IPS-18a (cell line): ENCODE results near the gene RHBDD2.
A peak's percentile ranks its signal among the peaks of the same experiment; 100 is the strongest.
"Not testable (repeated sequence)": the region's sequence is repeated elsewhere in the genome, so short reads cannot be mapped to it uniquely, and the experiment has no call there.

ENCODE experiments used
- H3K27ac ChIP-seq: one replicate; pipeline ENCODE4 v1.5.1; 2013; ENCODE audit warnings: low read length
- H3K27me3 ChIP-seq: one replicate; pipeline ENCODE4 v1.6.1; 2013; ENCODE audit warnings: mild to moderate bottlenecking, low read length; ENCODE audit not compliant: control insufficient read depth, insufficient read depth
- H3K36me3 ChIP-seq: one replicate; pipeline ENCODE4 v1.6.1; 2013; ENCODE audit warnings: low read depth, low read length; ENCODE audit not compliant: control insufficient read depth
- H3K4me1 ChIP-seq: one replicate; pipeline ENCODE4 v1.6.1; 2013; ENCODE audit warnings: low read depth, low read length; ENCODE audit not compliant: control insufficient read depth
- H3K4me3 ChIP-seq: one replicate; pipeline ENCODE4 v1.5.1; 2013; ENCODE audit warnings: low read length
- H3K9ac ChIP-seq: one replicate; pipeline ENCODE4 v1.6.1; 2013; ENCODE audit warnings: mild to moderate bottlenecking, low read length, moderate library complexity
- H3K9me3 ChIP-seq: one replicate; pipeline ENCODE4 v1.6.1; 2013; ENCODE audit warnings: low read depth, low read length; ENCODE audit not compliant: control insufficient read depth

The RHBDD2 gene

GRCh38 chr7:75892634-75893272 lies 13.9 kb downstream of the RHBDD2 start:
- Histone ChIP-seq H3K27me3 (no peaks in the 10 kb centered on the region), H3K27ac (no peak overlapping the region), H3K9me3 (no peaks in the 10 kb centered on the region), H3K36me3 (peaks cover 4% of the 10 kb centered on the region), H3K4me1 (no peaks in the 10 kb centered on the region), H3K4me3 (no peak overlapping the region), H3K9ac (no peak overlapping the region)

DNA sequence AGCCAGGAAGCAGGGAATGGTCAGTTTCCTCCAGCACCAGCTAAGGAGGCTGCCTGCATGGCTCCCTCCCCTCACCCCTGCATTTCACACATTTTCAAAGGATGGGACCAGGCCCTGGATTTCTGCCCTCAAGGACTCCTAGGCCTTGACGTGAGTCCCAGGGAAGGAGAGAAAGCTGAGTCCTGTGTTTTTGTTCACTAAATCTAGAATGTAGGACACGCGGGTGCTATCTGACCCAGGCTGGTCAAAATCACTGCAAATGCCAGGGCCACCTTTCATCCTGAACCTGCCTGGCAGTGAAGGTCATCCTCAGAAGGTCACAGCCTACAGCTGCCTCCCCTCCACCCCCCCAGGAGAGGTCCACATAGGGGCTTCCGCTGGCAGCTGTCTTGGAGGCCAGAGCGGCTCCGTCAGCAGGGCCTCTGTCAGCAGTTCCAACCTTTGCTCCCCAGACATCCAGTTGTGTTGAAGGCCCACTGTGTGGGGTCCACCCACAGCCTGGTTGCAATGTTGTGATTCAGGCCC lies 18.0 kb downstream of the RHBDD2 start:
- H3K9ac ChIP-seq = no peak overlapping the region
- no peaks in the 10 kb centered on the region for H3K9me3 ChIP-seq
- H3K36me3 ChIP-seq = no peaks in the 10 kb centered on the region
- H3K27ac ChIP-seq = no peak overlapping the region
- no peaks in the 10 kb centered on the region for H3K27me3 ChIP-seq
- H3K4me3 ChIP-seq = no peak overlapping the region
- no peaks in the 10 kb centered on the region for H3K4me1 ChIP-seq

DNA sequence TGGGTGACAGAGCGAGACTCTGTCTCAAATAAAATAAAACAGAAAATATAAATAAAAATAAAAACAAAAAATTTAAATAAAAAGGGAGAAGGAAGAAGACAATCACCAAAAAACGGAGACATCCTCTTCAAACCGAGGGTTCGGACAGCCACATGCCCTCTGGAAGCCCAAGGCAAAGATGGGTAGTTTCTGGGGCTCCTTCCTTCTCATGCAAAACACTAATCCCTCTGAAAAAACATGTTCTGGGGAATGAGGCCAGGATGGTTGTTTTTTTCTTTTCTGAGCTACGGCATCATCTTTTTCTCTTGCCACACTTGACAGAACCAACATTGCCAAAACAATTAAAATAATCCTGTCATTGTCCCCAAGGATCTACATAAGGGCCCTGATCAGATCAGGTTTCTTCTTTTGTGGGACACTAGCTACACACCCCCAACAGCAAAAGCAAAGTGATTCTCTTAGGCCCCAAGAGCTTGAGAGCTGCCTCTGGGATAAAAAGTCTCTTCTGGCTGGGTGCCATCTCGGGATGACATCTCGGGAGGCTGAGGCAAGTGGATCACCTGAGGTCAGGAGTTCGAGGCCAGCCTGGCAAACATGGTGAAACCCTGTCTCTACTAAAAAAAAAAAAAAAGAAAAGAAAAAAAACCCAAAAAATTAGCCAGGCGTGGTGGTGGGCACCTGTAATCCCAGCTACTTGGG lies 21.9 kb downstream of the RHBDD2 start:
- Histone ChIP-seq H3K27me3 (no peaks in the 10 kb centered on the region), H3K4me3 (no peak overlapping the region), H3K9me3 (no peaks in the 10 kb centered on the region), H3K27ac (no peak overlapping the region), H3K4me1 (peaks cover 2% of the 10 kb centered on the region), H3K9ac (no peak overlapping the region), H3K36me3 (no peaks in the 10 kb centered on the region)

DNA sequence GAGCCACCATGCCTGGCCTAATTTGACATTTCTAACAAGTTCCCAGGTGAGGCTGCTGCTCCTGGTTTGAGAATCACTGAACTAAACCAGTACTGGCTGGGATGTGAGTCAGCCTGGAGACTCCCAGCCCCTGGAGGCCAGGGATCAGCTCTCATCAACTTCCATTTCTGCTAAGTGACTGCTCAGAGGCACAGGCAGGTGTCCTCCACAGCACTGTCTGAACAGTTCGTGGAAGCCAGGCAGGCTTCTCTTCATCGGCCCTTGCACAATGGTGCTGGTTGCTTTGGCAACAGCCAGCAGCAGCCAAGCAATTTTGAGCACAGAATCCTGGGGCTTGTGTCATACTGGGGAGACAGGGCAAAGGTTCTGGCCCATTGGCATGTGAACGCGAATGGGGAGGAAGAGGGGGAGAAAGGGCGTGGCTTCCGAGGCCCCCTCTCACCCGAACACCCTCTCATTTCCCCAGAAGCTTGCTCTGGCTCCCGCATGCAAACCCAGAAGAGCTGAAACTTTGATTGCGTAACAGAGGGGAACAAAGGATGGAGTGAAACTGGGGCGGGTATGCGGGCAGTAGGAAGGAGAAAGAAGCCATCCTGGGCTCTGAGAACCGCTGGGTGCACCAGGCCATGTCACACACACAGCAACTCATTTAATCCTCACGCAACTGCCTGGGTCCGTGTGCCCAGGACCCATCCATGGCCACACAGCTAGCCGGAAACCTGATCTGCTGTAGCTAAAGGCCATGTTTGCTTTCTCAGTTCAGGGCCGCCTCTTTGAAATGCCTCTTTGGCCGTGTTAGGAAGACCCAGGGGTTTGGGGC lies 27.2 kb downstream of the RHBDD2 start:
- Histone ChIP-seq H3K9me3 (no peaks in the 10 kb centered on the region), H3K9ac (no peak overlapping the region), H3K4me3 (no peak overlapping the region), H3K27ac (no peak overlapping the region), H3K4me1 (peaks cover 5% of the 10 kb centered on the region), H3K27me3 (no peaks in the 10 kb centered on the region), H3K36me3 (no peaks in the 10 kb centered on the region)

GRCh38 chr7:75906991-75907667 lies 28.3 kb downstream of the RHBDD2 start:
- H3K9me3 ChIP-seq = no peaks in the 10 kb centered on the region
- peaks cover 5% of the 10 kb centered on the region for H3K4me1 ChIP-seq
- H3K9ac ChIP-seq = no peak overlapping the region
- H3K36me3 ChIP-seq = no peaks in the 10 kb centered on the region
- no peak overlapping the region for H3K4me3 ChIP-seq
- H3K27me3 ChIP-seq = no peaks in the 10 kb centered on the region
- H3K27ac ChIP-seq = no peak overlapping the region

GRCh38 chr7:75907668-75908039 lies 28.8 kb downstream of the RHBDD2 start:
- H3K4me1 ChIP-seq, H3K27ac ChIP-seq, H3K9me3 ChIP-seq, H3K36me3 ChIP-seq, H3K9ac ChIP-seq, H3K27me3 ChIP-seq, H3K4me3 ChIP-seq: not testable (repeated sequence)

DNA sequence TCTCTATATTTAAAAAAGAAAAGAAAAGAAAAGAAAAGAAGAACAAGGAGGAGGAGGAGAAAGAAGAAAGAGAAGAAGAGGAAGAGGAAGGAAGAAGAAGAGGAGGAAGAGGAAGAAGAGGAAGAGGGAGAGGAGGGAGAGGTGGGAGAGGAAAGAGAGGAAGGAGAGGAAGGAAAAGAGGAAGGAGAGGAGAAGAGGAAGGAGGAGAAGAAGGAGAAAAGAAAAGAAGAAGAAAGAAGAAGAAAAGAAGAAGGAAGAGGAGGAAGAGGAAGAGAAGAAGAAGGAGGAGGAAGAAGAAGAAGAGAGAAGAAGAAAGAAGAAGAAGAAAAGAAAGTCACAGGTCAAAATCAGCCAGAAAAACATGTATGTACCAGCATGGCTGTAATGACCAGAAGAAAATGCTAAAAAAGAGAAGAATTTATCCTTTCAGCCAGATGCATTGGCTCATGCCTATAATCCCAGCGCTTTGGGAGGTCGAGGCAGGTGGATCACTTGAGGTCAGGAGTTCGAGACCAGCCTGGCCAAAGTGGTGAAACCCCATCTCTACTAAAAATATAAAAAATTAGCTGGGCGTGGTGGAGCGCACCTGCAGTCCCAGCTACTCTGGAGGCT lies 30.8 kb downstream of the RHBDD2 start:
- no peak overlapping the region for H3K27ac ChIP-seq
- H3K4me1 ChIP-seq = peaks cover 5% of the 10 kb centered on the region
- no peaks in the 10 kb centered on the region for H3K27me3 ChIP-seq
- H3K9me3 ChIP-seq = no peaks in the 10 kb centered on the region
- H3K9ac ChIP-seq = no peak overlapping the region
- H3K4me3 ChIP-seq = no peak overlapping the region
- H3K36me3 ChIP-seq = no peaks in the 10 kb centered on the region

GRCh38 chr7:75911186-75911585 lies 32.4 kb downstream of the RHBDD2 start:
- H3K4me1 ChIP-seq, H3K27me3 ChIP-seq, H3K27ac ChIP-seq, H3K9ac ChIP-seq, H3K9me3 ChIP-seq, H3K4me3 ChIP-seq, H3K36me3 ChIP-seq: not testable (repeated sequence)

GRCh38 chr7:75913437-75913836 lies 34.6 kb downstream of the RHBDD2 start:
- Histone ChIP-seq H3K27me3 (no peaks in the 10 kb centered on the region), H3K9me3 (no peaks in the 10 kb centered on the region), H3K4me3 (no peak overlapping the region), H3K4me1 (peaks cover 4% of the 10 kb centered on the region), H3K36me3 (no peaks in the 10 kb centered on the region), H3K27ac (no peak overlapping the region), H3K9ac (no peak overlapping the region)

DNA sequence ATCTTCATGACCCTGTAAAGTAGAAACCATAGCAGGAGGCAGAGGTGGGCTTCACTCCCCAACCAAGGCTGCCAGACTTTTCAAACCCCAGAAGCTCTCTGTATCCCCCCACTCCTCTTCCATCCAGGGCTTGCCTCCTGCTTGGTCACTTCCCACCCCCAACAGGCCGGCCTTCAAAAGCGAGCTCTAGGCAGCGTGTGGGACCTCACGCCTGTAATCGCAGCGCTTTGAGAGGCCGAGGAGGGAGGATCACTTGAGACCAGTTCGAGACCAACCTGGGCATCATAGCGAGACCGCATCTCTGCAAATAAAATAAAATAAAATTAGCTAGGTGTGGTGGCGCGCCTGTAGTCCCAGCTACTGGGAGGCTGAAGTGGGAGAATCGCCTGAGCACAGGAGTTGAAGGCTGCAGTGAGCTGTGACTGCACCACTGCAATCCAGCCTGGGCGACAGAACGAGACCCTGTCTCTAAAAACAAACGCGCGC lies 35.4 kb downstream of the RHBDD2 start:
- Histone ChIP-seq H3K27me3 (no peaks in the 10 kb centered on the region), H3K4me1 (peaks cover 4% of the 10 kb centered on the region), H3K27ac (peak overlapping the region; percentile 35), H3K9me3 (no peaks in the 10 kb centered on the region), H3K9ac (peak overlapping the region; percentile 66), H3K36me3 (no peaks in the 10 kb centered on the region), H3K4me3 (peak overlapping the region; percentile 71)
